Stimulated activated CD8-positive, alpha-beta memory T cell treated with anti-CD3 and anti-CD28 coated beads, Interleukin-2, amount 100 ng/mL, for 1 hour (primary cell): ENCODE results near the gene COMP.
"Not testable (repeated sequence)": the region's sequence is repeated elsewhere in the genome, so short reads cannot be mapped to it uniquely, and the experiment has no call there.

Experiments
- DNase-seq, 2 donors: peaks; one replicate each; pipeline ENCODE4 v3.0.0-alpha.2; 2020; ENCODE audit warnings: low read depth in 2 of 2

COMP gene

DNA sequence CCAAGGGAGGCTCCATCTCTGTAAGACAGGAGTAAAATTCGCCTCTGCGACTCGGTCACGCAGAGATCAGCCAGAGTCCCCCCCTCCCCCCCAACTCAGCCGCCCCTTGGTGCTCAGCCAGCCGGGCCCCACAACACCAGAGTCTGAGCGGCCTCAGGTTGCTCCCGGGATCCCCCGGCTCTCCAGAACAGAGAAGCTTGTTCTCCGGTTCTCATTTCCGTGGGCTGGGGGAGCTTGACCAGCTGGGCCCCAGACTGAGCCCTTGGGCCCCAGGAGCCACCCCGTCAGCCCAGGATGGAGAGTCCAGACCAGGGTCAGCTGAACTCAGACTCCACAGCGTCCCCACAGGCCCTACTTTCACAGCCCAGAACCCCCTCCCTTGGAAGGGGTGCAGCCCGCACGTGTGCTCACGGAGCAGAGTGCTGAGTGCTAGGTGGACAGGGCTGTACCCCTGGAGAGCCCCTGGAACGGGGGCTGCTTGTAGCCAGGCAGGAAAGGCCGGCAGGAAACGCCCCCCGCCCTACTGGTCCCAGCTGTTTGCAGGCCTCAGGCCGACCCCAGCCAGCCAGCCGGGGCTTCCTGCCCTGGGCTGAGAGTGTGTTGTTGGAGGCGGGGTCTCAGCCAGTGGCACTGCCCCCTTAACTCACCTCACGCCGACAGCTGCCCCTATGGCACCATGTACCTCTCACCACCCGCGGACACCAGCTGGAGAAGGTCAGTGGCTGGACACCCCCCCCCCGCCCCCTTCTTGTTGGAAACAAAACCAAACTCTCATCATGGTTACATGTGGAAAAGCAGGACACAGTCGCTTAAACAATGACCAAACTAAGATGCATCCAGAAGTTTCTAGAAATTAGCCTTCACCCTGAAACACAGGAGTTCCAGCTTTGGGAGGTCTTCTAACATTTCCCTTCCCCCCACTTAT is 44.4 kb downstream of the COMP start:
- no peak for DNase-seq

DNA sequence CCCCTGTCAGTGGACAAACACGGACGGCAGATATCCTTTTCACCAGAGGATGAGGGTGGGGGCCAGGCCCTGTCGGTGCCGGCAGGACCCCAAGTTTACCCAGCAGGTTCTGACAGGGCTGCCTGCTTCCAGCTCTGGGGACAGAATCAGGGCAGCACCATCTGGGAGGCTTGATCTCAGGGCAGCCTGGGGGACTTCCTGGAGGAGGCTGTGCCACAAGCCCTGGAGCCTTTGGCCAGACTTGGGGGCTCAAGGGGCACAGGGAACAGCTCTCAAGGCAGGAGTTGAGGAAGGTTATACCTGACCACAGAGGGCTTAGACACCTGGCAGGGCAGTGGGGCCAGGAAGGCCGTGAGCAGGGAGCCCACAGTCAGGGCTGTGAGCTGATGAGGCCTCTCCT is 45.2 kb downstream of the COMP start:
- no peak for DNase-seq

DNA sequence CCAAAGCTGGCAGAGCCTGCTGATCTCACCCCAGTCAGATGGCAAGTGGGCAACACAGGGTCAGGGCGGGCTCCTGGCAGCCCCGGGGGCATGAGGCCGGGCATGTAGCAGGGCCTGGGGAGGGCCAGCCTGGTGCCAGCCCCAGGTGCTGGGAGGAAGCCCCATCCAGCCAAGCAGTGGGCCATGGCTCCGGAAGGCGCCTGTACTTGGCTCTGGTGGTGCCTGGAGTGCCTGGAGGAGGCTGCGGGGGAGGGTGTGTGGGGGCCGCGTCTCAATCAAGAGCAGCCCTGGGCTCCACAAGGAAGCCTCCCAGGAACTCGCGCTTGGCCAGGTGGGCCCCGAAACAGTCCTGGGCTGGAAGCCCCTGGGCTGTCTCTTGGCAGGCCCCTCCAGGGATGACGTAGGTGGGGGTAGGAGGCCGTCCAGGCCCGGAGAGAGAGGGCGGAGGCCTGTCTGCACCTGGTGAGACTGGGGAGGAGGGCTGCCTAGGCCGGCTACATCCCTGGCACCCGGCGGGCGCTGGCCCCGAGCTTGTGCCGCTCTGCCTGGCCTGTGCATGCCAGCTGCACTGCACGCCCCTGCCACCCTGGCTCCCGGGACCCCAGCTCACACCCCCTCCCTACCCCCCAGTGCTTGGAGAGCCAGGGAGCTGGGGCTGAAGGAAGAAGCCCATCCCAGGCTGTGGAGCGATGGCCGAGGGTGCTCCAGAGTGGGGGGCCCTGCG is 45.9 kb downstream of the COMP start:
- no peak for DNase-seq

DNA sequence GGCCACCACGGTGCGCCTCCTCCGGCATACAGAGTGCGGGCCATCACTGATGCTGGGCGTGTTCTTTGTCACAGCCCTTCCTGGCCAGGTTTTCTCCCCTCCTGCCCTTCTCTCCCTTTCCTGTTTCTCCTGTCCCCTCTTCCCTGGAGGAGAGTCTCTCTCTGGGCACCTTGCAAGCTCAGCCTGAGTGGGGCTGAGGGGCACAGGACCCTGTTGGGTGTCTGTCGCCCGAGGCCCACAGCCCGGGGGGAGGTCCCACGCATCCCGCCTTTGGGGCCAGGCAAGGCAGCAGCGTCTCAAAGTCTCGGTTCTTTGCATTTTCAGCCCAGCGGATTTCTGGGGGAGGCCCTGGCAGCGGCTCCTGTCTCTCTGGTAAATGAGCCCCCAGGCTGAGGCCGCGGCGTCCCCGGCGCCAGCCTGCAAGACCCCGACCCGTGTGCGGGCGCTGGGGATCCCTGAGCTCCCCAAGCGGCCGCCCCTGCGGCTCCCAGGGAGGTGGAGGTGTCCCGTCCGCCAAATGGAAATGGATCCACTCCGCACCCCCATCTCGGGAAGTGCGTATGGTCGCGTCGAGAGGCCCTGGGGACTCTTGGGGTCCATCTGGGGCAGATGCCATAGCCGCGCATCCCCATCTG is 47.2 kb downstream of the COMP start:
- no peak for DNase-seq

DNA sequence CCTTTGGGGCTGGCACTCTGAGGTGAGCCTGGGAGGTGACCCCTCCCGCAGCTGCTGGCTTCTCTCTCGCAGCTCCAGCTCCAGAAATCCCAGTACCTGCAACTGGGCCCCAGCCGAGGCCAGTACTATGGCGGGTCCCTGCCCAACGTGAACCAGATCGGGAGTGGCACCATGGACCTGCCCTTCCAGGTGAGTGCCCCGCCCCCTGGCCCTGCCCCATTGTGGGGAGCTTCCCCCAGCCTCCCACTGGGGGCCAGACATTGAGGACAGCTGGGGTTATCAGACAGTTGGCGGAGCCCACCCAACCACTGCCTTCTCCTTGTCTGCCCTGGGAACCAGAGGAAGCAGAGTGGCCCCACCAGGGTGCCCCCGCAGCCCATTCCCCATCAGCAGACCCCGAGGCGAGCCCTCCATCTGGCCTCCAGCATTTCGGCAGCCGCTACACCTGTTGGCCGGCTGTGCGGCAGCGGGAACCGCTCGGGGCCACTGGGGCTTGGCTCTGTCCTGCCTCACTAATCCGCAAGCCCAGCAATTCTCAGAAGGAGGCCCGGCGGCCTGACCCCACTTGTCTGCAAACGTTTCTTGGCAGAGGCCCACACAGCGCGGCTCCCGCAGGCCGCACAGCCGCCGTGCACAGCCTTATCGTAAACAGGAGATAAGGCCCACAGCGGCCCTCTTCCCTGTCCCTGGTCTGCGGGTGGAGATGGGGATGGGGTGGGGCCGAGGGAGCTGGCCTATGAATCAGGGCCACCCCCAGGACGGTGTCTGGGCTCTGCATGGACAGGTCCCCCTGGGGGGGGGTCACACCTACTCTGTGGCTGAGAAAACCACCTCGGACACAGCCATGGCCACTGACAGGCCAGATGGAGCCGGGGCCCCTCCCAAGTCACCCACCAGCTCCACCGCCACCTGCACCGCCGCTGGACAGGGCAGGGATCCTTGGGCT is 48.0 kb downstream of the COMP start:
- no peak for DNase-seq

DNA sequence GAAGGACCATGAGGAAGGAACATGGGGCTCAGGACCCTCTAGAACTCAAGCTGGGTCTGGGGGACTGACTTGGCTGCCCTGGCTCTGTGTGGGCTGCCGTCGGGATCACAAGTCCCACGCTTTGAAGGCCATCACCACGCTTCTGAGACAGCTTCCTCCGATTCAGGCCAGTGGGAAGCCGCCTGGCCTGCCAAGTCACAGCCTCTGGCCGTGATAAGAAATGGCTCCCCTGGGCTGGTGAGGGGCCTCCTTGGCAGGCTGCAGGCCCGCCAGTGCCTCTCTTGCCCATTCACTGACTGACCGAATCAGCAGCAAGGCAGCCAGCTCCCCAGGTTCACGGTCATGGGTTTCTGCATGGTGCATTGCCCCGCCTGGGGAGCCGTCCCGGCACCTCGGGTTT is 48.8 kb downstream of the COMP start:
- DNase-seq = no peak

DNA sequence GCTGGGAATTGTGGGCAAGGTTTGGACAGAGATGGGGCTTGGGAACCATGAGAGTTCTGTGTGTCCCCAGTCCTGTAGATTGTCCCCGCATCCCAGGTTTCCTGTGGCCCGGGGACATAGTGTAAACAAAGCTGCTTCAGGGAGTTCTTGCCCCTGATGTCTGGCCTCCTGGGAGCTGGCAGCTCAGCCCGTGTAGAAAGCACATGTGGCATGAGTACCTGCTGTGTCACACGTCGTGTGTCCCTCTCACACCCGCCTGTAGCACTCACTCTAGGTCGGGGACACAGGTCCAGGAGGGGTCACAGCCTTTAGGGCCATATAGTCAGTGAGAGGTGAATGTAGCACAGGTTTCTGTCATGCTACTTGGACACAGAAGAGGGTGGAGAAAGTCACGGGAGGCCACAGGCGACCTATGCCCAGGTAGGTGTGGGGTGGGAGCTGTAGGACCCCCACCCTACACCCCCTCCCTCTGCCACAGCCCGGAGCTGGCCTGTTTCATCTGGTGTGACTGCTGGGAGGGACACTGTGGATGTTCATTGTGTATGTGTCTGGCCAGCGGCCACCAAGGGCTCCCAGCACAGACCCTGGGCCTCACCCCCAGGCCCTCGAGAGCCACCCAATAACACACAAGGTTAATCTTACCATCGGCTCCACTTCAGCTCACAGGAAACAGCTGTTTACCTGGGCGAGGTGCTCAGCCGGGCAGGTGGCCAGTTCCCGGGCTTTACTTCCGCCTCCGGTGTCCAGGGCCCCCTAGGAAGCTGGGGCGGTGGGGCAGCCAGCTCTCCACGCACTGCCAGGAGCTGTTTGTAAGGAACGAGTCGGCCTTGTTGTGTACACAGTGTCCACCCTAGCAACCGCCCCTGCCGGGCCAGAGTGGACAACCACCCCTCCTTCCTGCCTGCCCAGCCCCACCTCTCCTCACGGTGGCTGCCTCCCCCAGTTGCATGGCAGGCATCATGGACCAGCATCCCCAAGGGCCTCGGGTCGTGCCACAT is 49.7 kb downstream of the COMP start:
- no peak for DNase-seq

DNA sequence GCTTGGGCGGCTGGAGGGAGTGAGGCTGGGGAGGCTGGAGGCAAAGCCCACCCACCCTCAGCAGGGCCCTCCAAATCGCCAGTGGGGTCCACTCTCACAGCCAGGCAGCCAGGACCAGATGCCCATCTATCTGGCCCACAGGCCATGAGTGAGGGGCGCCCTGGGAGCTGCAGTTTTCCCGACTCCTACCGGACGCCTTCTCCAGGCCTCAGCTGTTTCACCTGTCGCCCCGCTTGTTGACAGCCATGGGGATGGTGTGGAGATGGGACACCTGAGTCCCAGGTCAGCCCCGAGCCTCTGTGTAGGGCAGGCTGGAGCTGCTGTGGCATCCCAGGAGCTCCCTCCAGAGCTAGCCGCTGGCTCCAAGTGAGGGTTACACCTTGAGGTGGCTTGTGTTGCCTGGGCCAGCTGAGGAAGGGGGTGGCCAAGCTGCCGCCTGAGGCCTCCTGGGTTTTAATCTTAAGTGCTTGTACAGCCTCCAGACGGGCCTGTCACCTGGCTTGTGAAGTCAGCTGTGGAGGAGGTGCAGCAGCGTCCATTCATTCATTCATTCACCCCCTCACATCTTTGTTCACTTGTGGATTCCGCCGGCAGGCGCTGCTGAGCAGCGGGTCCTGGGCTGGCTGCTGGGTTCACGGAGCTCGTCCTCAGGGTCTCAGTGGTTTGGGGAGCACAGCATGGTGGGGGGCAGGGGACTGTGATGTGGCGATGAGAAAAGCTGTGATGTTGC is 52.0 kb downstream of the COMP start:
- DNase-seq = no peak

DNA sequence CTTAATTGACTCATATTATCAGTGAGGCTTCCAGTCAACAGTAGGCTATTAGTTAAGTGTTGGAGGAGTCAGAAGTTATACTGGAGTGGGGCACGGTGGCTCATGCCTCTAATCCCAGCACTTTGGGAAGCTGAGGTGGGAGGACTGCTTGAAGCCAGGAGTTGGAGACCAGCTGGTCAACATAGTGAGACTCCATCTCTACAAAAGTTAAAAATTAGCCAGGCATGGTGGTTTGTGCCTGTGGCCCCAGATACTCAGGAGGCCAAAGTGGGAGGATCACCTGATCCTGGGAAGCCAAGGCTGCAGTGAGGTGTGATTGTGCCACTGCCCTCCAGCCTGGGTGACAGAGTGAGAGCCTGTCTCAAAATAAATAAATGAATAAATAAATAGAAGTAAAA is 53.2 kb downstream of the COMP start:
- no peak for DNase-seq

DNA sequence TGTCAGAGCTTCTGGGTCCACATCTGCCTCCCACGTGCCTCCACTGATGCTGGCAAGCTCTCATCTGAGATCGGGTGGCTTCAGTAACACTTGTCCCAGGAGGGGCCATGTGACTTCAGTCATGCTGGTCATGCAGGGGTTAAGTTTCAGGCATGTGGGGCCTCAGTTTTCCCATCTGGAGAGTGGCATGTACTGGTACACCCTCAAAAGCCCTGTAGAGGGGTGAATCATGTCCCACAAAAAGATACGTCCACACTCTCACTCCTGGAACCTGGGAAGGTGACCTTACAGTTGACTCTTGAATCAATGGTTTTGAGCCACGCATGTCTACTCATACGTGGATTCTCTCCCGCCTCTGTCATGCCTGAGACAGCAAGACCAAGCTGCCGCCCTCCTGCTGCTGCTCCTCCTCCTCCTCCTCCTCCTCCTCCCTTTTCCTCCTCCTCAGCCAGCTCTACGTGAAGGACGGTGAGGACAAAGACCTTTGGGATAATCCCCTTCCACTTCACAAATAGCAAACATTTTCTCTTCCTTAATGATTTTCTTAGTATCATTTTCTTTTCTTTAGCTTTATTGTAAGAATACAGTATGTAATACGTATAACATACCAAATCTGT is 53.7 kb downstream of the COMP start:
- no peak for DNase-seq

DNA sequence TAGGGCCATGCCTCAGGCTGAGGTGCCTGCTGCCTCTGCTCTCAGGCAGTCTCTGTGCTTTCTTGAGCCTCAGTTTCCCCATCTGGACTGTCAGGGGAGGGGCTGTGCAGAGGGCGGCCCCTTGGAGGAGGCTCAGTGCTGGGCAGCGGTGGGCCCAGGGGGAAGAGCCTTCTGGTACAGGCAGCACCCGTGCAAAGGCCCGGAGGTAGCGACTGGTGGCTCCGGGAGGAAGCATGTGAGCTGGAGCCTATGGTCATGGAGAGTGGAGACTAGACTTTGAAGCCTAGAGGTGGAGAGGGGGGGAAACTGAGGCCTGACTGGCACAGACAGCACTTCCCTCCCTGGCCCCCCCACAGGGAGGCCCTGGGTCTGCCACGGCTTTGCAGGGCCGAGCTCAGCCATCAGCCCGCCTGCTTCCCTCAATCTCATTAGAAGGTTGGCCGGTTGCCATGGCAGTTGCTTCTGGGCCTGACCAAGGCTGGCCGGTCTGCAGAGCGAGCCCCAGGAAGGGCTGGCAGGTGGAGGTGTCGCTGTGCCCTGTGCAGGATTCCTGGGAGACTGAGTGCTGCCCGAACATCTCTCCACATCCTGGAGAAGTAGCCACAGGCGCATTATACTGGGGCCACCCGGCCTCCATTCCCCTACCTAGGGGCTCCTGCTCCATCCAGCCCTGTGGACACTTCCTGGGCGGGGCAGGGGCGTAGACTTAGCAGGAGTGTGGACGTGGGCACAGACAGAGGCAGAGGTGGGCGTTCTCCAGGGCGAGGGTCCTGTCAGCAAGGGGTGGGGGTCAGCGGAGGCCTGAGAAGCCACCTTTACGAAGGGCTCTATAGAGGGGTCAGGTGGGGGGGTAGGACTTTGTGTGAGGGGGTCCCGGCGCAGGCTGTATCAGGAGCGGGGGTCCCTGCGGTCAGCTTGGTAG is 54.4 kb downstream of the COMP start:
- no peak for DNase-seq

DNA sequence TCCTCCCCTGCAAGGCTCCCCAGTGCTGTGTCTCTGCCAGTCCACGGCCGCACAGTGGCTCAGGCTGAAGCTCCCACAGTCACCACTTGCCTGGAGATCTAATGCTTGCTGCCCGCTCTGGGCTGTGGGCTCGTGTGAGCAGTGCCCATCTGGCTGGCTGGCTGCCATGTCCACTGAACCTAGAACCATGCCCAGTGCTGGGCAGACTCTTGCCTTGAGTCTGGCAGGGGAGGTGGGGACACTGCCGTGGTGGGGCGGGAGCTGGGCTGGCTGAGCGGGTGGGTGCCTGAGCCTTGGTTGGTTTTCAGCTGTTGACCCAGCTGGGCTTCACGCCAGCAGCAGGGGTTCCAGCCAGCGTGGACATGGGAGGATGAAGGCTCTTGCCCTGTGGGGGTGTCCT is 55.4 kb downstream of the COMP start:
- DNase-seq = no peak

DNA sequence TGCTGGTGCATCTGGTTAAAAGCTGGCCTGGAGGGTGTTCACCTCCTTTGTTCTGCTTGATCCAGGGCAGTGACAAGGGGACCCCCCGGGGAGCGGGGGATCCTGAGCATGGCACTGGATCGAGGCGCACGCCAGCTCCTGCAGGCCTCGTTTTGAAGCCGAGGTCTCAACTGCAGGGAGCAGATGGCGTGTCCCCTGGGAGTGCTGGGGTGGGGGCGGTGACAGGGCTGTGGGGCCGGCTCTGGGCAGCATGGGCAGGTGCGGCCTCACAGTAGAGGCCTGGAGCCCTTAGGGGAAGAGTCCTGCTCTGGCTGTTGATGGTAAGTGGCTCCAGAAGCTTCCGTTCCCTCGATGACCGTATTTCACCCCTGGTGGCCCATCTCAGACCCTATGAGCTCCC is 55.8 kb downstream of the COMP start:
- no peak for DNase-seq

DNA sequence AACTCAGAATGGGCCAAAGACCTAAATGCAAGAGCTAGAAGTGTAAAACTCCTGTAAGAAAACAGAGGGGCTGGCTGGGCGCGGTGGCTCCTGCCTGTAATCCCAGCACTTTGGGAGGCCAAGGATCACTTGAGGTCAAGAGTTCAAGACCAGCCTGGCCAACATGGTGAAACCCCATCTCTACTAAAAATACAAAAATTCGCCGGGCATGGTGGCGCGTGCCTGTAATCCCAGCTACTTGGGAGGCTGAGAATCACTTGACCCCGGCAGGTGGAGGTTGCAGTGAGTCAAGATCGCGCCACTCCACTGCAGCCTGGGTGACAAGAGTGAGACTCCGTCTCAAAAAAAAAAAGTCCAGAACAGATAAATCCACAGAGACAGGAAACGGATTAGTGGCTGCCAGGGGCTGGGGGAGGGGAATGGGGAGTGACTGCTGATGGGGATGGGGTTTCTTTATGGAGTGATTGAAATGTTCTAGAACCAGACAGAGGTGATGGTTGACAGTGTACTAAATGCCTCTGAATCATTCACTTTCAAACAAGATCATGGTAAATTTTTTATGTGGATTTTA is 57.3 kb downstream of the COMP start:
- DNase-seq = not testable (repeated sequence)

DNA sequence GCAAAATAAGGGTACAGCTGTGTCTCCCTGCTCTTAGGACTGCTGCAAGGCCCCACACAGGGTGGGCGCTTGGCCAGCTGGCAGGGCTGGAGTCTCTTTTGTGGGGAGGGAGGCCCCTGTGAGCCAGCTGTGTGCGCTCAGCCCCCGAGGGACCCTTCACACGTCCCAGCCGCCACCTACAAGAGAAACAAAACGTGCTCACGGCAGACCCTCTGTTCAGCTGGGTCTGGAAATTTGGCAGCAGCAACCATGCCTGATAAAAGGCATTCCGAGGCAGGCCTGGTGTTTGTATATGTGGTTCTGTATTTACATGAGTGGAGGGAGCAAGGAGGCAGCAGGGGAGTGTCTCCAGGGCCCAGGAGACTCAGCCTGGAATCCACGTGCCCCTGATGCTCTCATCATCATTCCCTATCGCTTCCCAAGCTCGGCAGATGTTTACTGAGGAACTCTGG is 57.9 kb downstream of the COMP start:
- no peak for DNase-seq
